A673 (cell line): Measurements from ENCODE around the gene GALNTL6. TPM values are rescaled to one million over a fixed set of nuclear protein-coding genes. Genes with fewer than 3 reads are reported as not detected.

Source experiments
- BruUV-seq: library from RNA; stranded (reverse); fragments of 400-500 nt; replicated peaks from 2 replicates; lab custom pipeline; 2021; lab: Mats Ljungman, UMichigan
- CTCF ChIA-PET: fragments of 300-600 bp; sonication (Branson Sonifier 250); formaldehyde crosslinking; loops from one replicate; lab custom pipeline; 2022; ENCODE audit warnings: antibody characterized with exemption; lab: Charles Lee
- POLR2A ChIA-PET: fragments of 300-600 bp; sonication (Branson Sonifier 250); formaldehyde crosslinking; loops from one replicate; lab custom pipeline; 2022; ENCODE audit warnings: antibody characterized with exemption; ENCODE audit not compliant: low non-redundant PET; lab: Charles Lee
- DNase-seq: peaks from one replicate; pipeline ENCODE4 v3.0.0-alpha.2; 2015; ENCODE audit warnings: low spot score
- H3K27ac ChIP-seq: fragments of 200-600 bp; sonication (generic); 2 replicates; pipeline ENCODE4 v1.5.1; 2016; ENCODE audit warnings: mixed run types, low read depth, mild to moderate bottlenecking, mixed read lengths, antibody characterized with exemption, low read length; ENCODE audit not compliant: poor library complexity, severe bottlenecking
- H3K27me3 ChIP-seq: fragments of 200-600 bp; sonication (generic); replicated peaks from 2 replicates; pipeline ENCODE4 v1.6.1; 2017; ENCODE audit warnings: mixed run types, low read depth, mild to moderate bottlenecking, mixed read lengths, antibody characterized with exemption, low read length; ENCODE audit not compliant: insufficient read depth, poor library complexity
- H3K36me3 ChIP-seq: fragments of 200-600 bp; sonication (generic); 2 replicates; pipeline ENCODE4 v1.6.1; 2016; ENCODE audit warnings: mixed run types, mild to moderate bottlenecking, mixed read lengths, antibody characterized with exemption, low read length; ENCODE audit not compliant: insufficient read depth, poor library complexity, severe bottlenecking
- H3K4me1 ChIP-seq: fragments of 200-600 bp; sonication (generic); 2 replicates; pipeline ENCODE4 v1.6.1; 2017; ENCODE audit warnings: mixed run types, mild to moderate bottlenecking, mixed read lengths, antibody characterized with exemption, low read length; ENCODE audit not compliant: insufficient read depth, poor library complexity, severe bottlenecking
- H3K4me3 ChIP-seq: fragments of 200-600 bp; sonication (generic); 2 replicates; pipeline ENCODE4 v1.5.1; 2016; ENCODE audit warnings: low read depth, mixed run types, mild to moderate bottlenecking, mixed read lengths, low read length; ENCODE audit not compliant: poor library complexity, severe bottlenecking
- H3K9me3 ChIP-seq: fragments of 200-600 bp; sonication (generic); 2 replicates; pipeline ENCODE4 v1.6.1; 2016; ENCODE audit warnings: mixed run types, low read depth, mild to moderate bottlenecking, mixed read lengths, antibody characterized with exemption, low read length; ENCODE audit not compliant: poor library complexity, severe bottlenecking
- CTCF ChIP-seq: fragments of 300-800, 200-600 bp; sonication (generic); conservative IDR thresholded peaks from 2 replicates; pipeline ENCODE4 v1.5.1; 2017; ENCODE audit warnings: low read depth, mild to moderate bottlenecking, antibody characterized with exemption, low read length, moderate library complexity, mixed read lengths
- EZH2 ChIP-seq: fragments of 200-600 bp; sonication (generic); IDR thresholded peaks from 2 replicates; pipeline ENCODE4 v1.6.1; 2017; ENCODE audit warnings: borderline replicate concordance, low read depth, mild to moderate bottlenecking, mixed read lengths, antibody characterized with exemption, low read length; ENCODE audit not compliant: poor library complexity, severe bottlenecking
- intact Hi-C: fragments of 100-400 bp; cut with micrococcal nuclease; formaldehyde crosslinking; loops from one replicate; pipeline ENCODE4 v1.10.0; 2022; ENCODE audit not compliant: unreplicated experiment
- total RNA-seq: library from RNA; stranded (reverse); gene quantifications from 2 replicates; pipeline ENCODE4 v1.2.3, GENCODE V29; 2021

The GALNTL6 gene
- total RNA-seq, 1 experiment from 2014 or later, result 0.30 TPM

GRCh38 chr4:172125443-172125842 is 312.2 kb downstream of the GALNTL6 start:
- POLR2A ChIA-PET, result no interaction called here
- Histone ChIP-seq H3K4me1 (no peaks in the 10 kb centered on the region), H3K9me3 (no peaks in the 10 kb centered on the region), H3K36me3 (no peaks in the 10 kb centered on the region), H3K27ac (no peak overlapping the region), H3K4me3 (no peak overlapping the region), H3K27me3 (no peaks in the 10 kb centered on the region)
- DNase-seq, result no peak
- CTCF ChIA-PET, result no interaction called here
- intact Hi-C loops, result no loop called here
- TF ChIP-seq CTCF (no peak), EZH2 (no peak)
- no TSS peak for BruUV-seq

- CTCF ChIA-PET, result no interaction called here
- no TSS peak for BruUV-seq
- no peak overlapping the region for H3K27ac ChIP-seq
Observed at GRCh38 chr4:172127168-172127567, 314.0 kb downstream of the GALNTL6 start.

GRCh38 chr4:172129593-172129992 is 316.4 kb downstream of the GALNTL6 start:
- Histone ChIP-seq H3K27ac (no peak overlapping the region), H3K27me3 (no peaks in the 10 kb centered on the region), H3K4me3 (no peak overlapping the region), H3K4me1 (no peaks in the 10 kb centered on the region), H3K36me3 (no peaks in the 10 kb centered on the region), H3K9me3 (no peaks in the 10 kb centered on the region)
- BruUV-seq, result no TSS peak
- DNase-seq, result no peak
- POLR2A ChIA-PET, result no interaction called here
- CTCF ChIA-PET, result no interaction called here
- intact Hi-C loops, result no loop called here
- TF ChIP-seq EZH2, result no peak
- no peak for TF ChIP-seq CTCF

More at GRCh38 chr4:172127168-172127567, 314.0 kb downstream of the GALNTL6 start:
- DNase-seq, result no peak
- TF ChIP-seq CTCF, result no peak
- no peak for TF ChIP-seq EZH2
- Histone ChIP-seq H3K27me3 (no peaks in the 10 kb centered on the region), H3K4me3 (no peak overlapping the region), H3K9me3 (no peaks in the 10 kb centered on the region), H3K4me1 (no peaks in the 10 kb centered on the region), H3K36me3 (no peaks in the 10 kb centered on the region)
- POLR2A ChIA-PET, result no interaction called here
- intact Hi-C loops, result no loop called here
